Caco-2 (cell line): ENCODE measurements around the gene ZNF862. TPM values are rescaled to one million over a fixed set of nuclear protein-coding genes. Genes with fewer than 3 reads are reported as not detected.
"Not testable (repeated sequence)": the region's sequence is repeated elsewhere in the genome, so short reads cannot be mapped to it uniquely, and the experiment has no call there.

Experiments used
- BruUV-seq: library from RNA; stranded (reverse); fragments of 400-500 nt; replicated peaks from 2 replicates; lab custom pipeline; 2021; lab: Mats Ljungman, UMichigan
- CTCF ChIA-PET: fragments of 300-600 bp; sonication (Branson Sonifier 250); formaldehyde crosslinking; loops from one replicate; lab custom pipeline; 2022; ENCODE audit warnings: antibody characterized with exemption; lab: Charles Lee
- POLR2A ChIA-PET: fragments of 300-600 bp; sonication (Branson Sonifier 250); formaldehyde crosslinking; loops from one replicate; lab custom pipeline; 2022; ENCODE audit warnings: antibody characterized with exemption; lab: Charles Lee
- DNase-seq, 2 experiments: peaks; one replicate each; pipeline versions ENCODE4 v3.0.0 to v3.0.0-alpha.2; 2020 to 2022
- H3K27me3 ChIP-seq: replicated peaks from 2 replicates; pipeline ENCODE4 v1.6.0; 2011; ENCODE audit warnings: low read length; ENCODE audit not compliant: control insufficient read depth, insufficient read depth
- H3K36me3 ChIP-seq: 2 replicates; pipeline ENCODE4 v1.5.1; 2011; ENCODE audit warnings: low read length; ENCODE audit not compliant: control insufficient read depth, insufficient read depth
- H3K4me1 ChIP-seq: fragments of 250-450 bp; sonication (Bioruptor Pico); 2 replicates; pipeline ENCODE4 v1.5.1; 2020; ENCODE audit warnings: mild to moderate bottlenecking
- H3K4me3 ChIP-seq: 2 replicates; pipeline ENCODE4 v1.5.1; 2011; ENCODE audit warnings: low read depth, mild to moderate bottlenecking, control low read depth, low read length
- H3K9me3 ChIP-seq: fragments of 250-450 bp; sonication (Bioruptor Pico); 2 replicates; pipeline ENCODE4 v1.5.1; 2020; ENCODE audit warnings: mild to moderate bottlenecking, moderate library complexity
- H3K27ac Mint-ChIP-seq: one replicate; pipeline ENCODE4 v1.8.0; 2022; ENCODE audit warnings: mixed read lengths; ENCODE audit not compliant: unreplicated experiment
- H3K27me3 Mint-ChIP-seq: one replicate; pipeline ENCODE4 v1.8.0; 2022; ENCODE audit warnings: mixed read lengths; ENCODE audit not compliant: insufficient read depth, unreplicated experiment
- H3K36me3 Mint-ChIP-seq: one replicate; pipeline ENCODE4 v1.8.0; 2022; ENCODE audit warnings: mild to moderate bottlenecking, mixed read lengths; ENCODE audit not compliant: insufficient read depth, unreplicated experiment
- H3K4me1 Mint-ChIP-seq: one replicate; pipeline ENCODE4 v1.8.0; 2022; ENCODE audit warnings: low read depth, mixed read lengths; ENCODE audit not compliant: unreplicated experiment
- H3K4me3 Mint-ChIP-seq: one replicate; pipeline ENCODE4 v1.8.0; 2022; ENCODE audit warnings: mild to moderate bottlenecking, moderate library complexity, mixed read lengths; ENCODE audit not compliant: unreplicated experiment
- H3K9me3 Mint-ChIP-seq: one replicate; pipeline ENCODE4 v1.8.0; 2022; ENCODE audit warnings: mixed read lengths; ENCODE audit not compliant: unreplicated experiment
- intact Hi-C: fragments of 100-400 bp; cut with micrococcal nuclease; formaldehyde crosslinking; loops from one replicate; pipeline ENCODE4 v1.10.0; 2022; ENCODE audit not compliant: unreplicated experiment
- total RNA-seq: library from RNA; stranded (reverse); gene quantifications from 2 replicates; pipeline ENCODE4 v1.2.3, GENCODE V29; 2022

ZNF862 gene
- total RNA-seq, 1 experiment from 2014 or later: 3.5 TPM

- DNase-seq, H3K27ac Mint-ChIP-seq, H3K27me3 Mint-ChIP-seq, H3K27me3 ChIP-seq, H3K4me1 ChIP-seq, POLR2A ChIA-PET, H3K36me3 ChIP-seq, CTCF ChIA-PET, H3K36me3 Mint-ChIP-seq, intact Hi-C loops, H3K4me3 Mint-ChIP-seq, H3K4me1 Mint-ChIP-seq, BruUV-seq, H3K9me3 ChIP-seq, H3K4me3 ChIP-seq, H3K9me3 Mint-ChIP-seq: not testable (repeated sequence)
Observed at GRCh38 chr7:149907776-149908376, 69.7 kb downstream of the ZNF862 start.

- H3K27me3 ChIP-seq, H3K36me3 ChIP-seq, H3K9me3 Mint-ChIP-seq, H3K9me3 ChIP-seq, POLR2A ChIA-PET, intact Hi-C loops, H3K27ac Mint-ChIP-seq, H3K4me3 Mint-ChIP-seq, H3K4me1 ChIP-seq, H3K36me3 Mint-ChIP-seq, H3K4me1 Mint-ChIP-seq, BruUV-seq, H3K4me3 ChIP-seq, DNase-seq, CTCF ChIA-PET, H3K27me3 Mint-ChIP-seq: not testable (repeated sequence)
Observed at GRCh38 chr7:149910219-149910618, 72.0 kb downstream of the ZNF862 start.

GRCh38 chr7:149912126-149912525 is 74.0 kb downstream of the ZNF862 start:
- H3K9me3 ChIP-seq, BruUV-seq, H3K36me3 ChIP-seq, POLR2A ChIA-PET, intact Hi-C loops, H3K4me3 ChIP-seq, H3K4me1 Mint-ChIP-seq, H3K4me3 Mint-ChIP-seq, H3K36me3 Mint-ChIP-seq, CTCF ChIA-PET, H3K27me3 ChIP-seq, H3K4me1 ChIP-seq, H3K9me3 Mint-ChIP-seq, H3K27me3 Mint-ChIP-seq, H3K27ac Mint-ChIP-seq, DNase-seq: not testable (repeated sequence)

Other genes with a start within 250 kb of the ZNF862 start
- gene ZNF467, start 64.8 kb upstream of the ZNF862 start, total RNA-seq: 1.1 and 1.7 TPM in 2 replicates
- 41.6 and 53.9 TPM in 2 replicates for gene ATP6V0E2, start 35.6 kb downstream of the ZNF862 start, total RNA-seq